Skin of body (tissue), 2 donors: ENCODE data around the gene CEP72. TPM values are rescaled to one million over a fixed set of nuclear protein-coding genes. Genes with fewer than 3 reads are reported as not detected.
"Not testable (repeated sequence)": the region's sequence is repeated elsewhere in the genome, so short reads cannot be mapped to it uniquely, and the experiment has no call there.

Experiments
- DNase-seq: peaks from one replicate; lab custom pipeline; 2025; lab: John Stamatoyannopoulos, UW
- total RNA-seq: library from RNA; depleted of rRNA; stranded (reverse); fragments of >200 nt; gene quantifications from one replicate; pipeline ENCODE4 v1.2.3, GENCODE V29; 2014

CEP72 gene, protein sequence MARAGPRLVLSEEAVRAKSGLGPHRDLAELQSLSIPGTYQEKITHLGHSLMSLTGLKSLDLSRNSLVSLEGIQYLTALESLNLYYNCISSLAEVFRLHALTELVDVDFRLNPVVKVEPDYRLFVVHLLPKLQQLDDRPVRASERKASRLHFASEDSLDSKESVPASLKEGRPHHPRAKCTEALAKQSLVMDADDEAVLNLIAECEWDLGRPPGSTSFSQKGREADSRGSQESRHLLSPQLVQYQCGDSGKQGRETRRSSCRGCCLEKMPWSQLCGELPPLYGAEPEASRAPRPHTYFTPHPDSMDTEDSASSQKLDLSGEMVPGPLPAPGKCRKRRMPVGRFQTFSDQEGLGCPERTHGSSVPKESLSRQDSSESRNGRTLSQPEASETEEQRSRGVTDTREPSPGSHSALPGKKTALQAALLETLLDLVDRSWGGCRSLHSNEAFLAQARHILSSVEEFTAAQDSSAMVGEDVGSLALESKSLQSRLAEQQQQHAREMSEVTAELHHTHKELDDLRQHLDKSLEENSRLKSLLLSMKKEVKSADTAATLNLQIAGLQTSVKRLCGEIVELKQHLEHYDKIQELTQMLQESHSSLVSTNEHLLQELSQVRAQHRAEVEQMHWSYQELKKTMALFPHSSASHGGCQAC
- total RNA-seq = 4.4 TPM

DNA sequence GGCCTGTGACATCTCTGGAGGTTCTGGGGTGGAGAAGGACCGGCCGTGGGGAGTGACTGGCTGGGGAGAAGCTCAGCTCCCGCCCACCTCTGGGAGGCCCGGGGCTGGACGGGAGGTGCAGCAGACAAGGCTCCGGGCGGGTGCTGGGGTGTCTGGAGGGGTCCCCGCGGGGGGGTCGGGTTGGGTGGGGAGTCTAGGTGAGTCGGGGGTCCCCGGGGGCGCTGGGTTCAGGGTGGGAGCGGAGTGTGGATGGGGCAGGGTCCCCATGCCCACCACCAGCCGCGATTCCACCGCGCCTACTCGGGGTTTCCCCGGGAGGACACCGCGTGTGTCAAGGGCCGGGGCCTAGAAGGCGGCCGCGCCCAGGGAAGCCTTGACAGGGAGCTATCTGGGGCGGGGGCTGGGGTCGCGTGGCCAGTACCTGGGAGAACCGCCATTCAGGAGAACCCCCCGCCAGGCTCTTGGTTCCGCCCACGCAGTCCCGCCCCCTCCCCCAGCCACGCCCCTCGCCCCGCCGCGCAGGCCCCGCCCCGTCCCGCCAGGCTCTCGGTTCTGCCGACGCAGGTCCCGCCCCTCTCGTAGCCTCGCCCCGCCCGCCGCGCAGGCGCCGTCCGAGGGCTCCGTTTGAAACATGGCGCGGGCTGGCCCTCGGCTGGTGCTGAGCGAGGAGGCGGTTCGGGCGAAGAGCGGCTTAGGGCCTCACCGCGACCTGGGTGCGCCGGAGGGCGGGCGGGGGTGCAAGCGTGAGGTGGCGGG is at the start of gene CEP72:
CEP72 (plus strand) TSS at position 610 of the 756 bp plus-strand sequence; CDS start at position 632, 22 bp downstream.
- DNase-seq = peak; percentile 84

DNA sequence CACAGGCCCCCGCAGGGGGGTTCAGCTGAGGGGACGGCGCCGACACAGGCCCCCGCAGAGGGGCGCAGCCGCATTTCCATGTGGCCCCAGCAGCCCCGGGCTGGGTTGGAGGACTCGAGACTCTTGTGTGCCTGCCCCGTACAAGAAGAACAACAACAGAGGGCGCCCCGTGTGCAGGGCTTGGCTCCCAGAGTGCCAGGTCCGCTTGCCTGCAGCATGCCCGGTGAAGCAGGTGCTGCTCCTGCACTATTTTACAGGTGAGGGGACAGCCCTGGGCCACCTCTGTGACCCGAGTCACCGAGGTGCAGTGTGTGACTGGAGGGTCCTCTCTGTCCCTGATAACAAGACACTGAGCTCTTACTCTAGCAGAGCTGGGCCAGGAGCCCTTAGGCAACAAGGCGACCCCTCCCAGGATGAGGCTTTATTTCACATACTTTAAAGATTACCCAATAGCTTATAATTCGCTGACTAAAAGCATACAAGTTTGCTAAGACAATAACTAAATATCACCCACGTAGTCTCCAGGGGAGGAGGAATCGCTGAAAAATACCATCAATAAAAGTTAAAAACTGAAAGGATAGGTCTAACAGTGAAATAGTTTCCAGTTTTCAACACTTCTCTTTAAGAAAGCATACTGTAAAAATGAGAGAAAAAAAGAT is 46.2 kb upstream of the CEP72 start:
- DNase-seq = peak; percentile 15

DNA sequence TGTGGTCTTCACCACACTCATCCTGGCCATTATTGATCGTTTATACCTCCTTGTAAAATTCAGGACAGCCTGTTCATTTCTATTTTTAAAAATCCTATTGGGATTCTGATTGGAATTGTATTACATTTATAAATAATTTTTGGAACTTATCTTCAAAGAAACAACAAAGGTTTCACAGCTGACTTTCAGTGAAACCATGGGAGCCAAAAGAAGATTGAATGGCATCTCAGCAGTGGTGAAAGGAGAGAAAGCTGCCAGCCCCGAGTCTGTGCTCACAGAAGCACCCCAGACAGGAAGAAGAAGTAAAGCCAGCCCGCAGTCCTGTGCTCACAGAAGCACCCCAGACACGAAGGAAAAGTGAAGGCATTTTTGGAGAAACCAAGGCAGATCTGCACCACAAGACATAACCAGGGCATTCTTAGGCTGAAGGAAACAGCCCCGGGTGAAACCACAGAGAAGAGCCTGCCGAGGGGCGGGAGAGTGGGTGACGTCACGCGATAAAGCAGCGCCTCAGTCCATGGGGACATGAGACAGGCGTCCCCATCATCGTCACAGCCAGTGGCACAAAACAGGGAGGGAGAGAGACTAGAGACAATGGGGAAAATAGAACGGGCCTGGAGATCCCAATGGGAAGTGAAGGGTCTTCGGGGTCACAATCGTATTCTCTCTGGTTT is 45.4 kb upstream of the CEP72 start:
- DNase-seq = no peak

DNA sequence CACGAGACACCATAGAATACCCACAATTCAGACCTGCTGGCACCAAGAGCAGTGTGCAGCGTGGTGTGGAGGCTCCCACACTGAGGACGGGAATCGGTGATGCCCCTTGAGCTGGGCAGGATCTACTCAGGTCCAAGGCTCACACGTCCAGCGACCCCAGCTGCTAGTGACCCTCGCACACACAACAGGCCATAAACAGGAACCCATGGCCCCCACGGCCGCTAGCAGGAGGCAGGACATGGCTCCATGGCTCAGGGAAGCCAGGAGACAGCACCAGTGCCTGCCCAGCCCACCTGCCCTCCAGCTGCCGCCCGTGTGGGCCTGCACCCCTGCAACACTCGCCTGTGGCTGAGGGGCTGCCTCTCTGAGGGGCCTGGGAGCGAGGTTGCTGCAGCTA is 44.5 kb upstream of the CEP72 start:
- no peak for DNase-seq

DNA sequence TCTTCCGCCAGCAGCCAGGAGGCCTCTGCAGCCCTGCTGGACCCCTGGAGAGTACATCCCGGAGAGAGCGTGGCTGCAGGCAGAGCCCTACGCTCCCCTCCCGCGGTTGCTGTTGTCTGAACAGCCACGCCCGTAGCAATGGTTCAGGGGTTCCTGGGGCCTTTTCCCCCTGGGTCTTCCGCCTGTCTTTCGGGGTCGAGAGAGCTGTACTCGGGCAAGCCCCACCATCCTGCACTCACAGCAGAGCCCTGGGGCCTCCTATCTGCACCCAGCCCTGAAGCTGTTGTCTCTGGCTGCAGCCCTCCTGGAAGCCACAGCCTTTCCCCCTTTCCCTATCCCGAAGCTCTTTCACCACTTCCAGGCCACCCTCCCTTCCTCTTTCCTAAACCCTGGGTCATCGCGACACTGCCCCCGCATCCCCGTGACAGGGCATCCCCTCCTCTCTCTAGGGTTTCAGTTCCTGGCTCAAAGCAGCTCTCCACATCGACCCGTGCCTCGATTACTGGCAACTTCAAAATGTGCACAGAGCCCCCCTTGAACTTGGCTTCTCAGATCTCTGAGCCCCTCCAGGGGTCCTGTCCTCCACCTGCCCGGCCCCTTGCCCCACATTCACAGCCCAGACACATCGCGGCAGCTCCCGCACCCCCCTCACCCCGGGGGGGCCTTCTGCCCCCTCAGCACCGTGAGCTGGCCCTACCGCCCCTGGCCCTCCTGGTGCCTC is 43.9 kb upstream of the CEP72 start:
- DNase-seq = no peak

DNA sequence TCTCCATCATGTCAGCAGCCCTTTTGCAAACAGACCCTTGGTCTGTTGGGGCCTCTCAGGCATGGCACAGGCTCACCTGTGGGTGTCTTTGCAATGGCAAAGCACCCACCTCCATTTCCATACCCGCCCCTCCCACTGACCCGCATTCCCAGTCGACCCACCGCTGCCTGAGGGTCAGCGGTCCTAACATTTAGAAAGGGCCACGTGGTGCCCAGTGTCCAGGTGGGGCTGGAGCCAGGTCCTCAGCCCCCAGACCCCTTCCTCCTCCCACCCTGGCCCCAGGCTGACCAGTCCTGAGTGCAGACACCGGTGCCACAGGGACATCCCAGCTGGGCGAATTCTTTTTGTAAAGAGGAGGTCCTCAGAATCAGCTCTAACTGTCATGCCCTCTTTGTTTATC is 43.3 kb upstream of the CEP72 start:
- no peak for DNase-seq

DNA sequence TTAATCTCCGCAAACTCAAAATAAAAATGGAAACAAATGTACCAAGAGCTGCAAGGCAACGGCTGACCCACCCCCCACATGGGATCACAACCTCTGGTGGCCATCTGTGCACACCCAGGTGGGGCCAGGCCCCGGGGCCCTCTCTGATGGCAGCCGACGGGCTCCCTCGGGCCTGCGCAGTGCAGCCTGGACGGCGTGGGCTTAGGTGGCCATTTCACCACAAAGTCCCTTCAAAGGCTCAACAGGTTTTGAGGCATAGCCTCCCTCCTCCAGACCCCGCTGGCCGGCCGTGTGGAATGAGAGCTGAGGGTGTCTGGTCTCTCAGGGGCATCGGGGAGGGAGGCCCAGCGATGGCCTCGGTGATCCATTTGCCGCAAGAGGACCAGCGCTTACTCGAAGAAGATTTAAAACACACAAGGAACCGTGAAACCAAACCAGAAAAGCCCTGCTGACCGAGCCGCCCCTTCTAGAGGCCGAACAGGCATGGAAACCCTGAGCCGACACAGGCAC is 42.7 kb upstream of the CEP72 start:
- no peak for DNase-seq

DNA sequence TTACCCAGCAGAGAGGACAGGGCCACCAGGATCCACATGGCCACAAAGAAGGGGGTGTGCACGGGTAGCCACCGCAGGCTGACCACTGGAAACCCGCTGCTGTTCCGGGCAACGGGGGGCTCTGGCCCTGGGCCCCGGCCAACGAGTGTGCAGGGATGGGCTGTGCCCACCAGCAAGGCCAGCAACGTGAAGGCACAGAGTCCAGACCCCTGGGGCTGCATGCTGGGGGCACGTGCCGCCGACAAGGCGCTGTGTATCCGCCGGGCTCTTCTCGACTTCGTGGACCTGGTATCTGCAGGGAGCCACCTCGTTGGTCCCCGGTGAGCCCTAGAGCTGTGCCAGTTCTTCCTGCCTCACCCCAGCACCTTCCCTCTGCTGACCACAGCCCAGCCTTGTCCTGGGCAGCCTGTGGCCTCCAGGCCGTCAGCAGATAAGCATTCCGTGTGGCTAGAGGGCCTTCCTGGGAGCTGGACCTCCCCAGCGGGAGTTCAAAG is 42.2 kb upstream of the CEP72 start:
- DNase-seq = no peak

DNA sequence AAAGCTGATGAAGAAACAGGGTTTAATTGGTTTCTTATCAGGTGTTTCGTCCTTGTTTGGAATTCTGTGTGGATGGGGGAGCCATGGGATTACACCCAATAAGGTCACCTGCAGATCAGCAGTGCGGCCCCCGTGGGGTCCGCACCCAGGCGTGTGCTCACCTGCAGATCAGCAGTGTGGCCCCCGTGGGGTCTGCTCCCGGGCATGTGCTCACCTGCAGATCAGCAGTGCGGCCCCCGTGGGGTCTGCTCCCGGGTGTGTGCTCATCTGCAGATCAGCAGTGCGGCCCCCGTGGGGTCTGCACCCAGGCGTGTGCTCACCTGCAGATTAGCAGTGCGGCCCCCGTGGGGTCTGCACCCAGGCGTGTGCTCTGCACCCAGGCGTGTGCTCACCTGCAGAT is 41.7 kb upstream of the CEP72 start:
- no peak for DNase-seq

DNA sequence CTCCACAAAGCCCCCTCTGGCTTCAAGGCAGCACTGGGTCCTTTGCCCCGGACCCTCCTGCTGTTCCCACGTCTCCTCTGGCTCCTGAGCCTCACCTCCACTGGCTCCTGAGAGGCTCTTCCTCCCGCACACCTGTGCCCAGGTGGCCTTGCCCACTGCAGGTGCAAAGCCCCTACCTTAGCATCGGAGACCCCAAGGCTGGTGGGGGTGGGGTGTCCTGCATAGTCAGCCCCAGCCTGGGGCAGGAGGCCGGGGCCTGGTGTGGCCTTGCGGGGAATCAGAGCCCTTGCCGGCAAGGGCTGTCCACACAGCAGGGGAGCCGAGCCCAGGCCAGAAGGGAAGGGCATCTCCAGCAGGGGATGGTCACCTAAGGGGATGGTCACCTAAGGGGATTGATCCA is 41.3 kb upstream of the CEP72 start:
- DNase-seq = no peak

DNA sequence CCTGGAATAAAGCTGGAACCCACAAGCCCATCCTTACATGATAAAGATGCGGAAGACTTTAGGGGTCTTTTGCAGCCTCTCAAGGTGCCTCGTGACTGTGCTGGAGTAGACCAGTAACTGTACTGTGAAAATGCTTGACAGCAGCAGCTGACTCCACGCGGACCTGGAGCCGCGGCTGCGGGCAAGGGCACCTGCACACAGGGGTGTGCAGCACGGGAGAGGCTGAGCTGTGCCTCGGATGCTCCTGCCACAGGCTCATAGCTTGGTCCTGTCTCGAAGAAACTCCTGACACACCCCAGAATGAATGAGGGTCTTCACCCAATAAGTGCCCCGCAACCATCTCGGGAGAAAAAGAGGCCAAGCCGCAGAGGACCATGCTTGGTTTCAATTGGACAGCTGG is 40.3 kb upstream of the CEP72 start:
- DNase-seq = no peak

DNA sequence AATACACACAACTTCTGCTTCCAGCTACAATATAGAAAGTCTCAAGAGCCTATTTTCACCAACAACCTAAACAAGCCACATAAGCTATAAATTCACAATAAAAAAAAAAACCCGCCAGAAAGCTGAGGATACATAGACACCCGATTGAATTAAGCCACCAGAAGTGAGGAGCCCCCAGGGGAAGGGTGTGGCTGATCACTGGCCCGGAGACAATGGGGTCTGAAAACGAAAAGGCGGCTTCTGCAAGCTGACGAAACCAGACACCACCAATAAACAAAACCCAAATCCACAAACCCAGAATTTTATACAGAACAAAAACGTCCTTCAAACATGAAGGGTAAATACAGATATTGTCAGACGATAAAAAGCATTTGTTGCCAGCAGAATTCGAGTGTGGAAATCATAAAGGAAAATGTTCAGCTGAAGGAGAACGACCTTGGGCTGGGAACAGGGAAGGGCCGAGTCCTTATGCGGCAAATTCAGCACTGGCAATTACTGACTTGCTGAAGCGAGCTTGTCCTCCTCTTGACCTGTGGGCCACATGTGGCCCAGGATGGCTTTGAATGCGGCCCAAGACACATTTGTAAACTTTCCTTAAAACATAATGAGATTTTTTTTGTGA is 39.6 kb upstream of the CEP72 start:
- no peak for DNase-seq

DNA sequence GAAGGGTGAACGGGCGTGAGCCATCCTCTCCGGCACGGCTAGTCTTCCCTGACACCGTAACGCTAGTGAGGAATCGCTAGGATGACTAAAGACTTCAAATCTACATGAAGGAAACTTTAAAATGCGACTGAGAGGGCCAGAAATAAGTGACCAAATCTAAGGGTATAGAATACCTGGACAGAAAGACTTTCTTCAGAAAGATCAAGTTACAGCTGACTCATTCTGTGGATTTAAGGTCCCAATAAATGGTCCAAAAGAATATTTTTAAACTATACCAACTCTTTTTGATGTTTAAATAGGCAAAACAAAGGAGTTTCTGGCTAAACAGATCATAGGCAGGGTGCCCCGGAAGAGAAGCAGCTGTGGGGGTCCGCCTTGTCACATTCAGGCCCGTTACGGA is 38.9 kb upstream of the CEP72 start:
- no peak for DNase-seq

DNA sequence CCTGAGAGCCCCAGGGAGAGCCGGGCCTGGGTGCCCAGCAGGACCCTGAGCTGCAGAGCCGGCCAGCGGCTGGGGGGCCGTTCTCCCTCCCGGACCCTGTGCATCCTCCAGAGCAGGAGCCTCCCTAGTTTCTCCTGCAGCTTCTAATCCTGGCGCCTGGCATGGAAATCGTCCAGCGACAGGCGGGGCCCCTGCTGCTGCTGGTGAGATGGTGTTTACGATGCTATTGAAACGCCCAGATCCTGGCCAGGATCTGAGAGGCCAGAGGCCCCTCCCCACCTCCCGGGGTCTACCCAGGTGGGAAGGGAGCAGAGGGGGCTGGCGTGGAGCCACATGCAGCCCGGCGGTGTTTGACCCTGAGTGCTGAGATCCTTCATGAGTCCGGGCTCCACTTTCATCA is 38.2 kb upstream of the CEP72 start:
- no peak for DNase-seq

DNA sequence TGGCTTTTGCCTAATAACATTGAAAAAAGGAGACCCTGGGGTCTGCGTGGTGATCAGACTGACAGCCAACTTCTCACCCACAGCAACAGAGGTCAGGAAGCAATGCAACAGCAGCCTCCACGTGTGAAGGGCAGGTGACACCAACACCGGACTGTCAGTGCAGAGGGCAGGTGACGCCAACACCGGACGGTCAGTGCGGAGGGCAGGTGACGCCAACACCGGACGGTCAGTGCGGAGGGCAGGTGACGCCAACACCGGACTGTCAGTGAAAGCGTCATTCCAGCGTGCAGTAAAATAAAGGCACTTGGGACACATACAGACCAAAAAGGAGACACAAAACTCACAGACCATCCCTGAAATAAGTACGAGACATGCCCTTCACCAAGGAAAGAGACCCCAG is 37.2 kb upstream of the CEP72 start:
- no peak for DNase-seq

DNA sequence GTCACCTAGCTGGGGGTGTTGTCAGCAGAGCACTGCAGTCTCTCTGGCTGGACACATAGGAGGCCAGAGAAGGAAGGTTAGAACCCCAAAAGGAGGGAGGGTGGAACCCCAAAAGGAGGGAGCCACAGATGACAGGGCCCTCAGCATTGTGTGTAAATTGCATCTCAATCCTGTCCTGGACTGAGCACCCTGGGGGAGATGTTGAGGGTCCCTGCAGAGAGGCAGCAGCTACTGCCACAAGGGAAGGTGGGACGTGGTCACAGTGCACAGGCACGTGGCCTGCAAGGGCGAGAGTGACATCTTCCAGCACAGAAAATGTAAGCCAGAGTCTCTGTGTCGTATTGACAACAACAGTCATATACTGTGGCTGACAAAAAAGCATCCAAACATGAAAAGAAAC is 36.5 kb upstream of the CEP72 start:
- no peak for DNase-seq

DNA sequence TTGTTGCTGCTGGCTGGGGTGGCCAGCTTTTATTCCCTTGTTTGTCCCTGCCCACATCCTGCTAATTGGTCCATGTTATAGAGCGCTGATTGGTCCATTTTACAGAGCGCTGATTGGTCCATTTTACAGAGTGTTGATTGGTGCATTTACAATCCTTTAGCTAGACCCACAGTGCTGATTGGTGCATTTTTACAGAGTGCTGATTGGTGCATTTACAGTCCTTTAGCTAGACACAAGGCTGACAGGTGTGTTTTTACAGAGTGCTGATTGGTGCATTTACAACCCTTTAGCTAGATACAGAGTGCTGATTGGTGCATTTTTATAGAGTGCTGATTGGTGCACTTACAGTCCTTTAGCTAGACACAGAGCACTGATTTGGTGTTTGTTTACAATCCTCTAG is 34.9 kb upstream of the CEP72 start:
- DNase-seq = not testable (repeated sequence)

DNA sequence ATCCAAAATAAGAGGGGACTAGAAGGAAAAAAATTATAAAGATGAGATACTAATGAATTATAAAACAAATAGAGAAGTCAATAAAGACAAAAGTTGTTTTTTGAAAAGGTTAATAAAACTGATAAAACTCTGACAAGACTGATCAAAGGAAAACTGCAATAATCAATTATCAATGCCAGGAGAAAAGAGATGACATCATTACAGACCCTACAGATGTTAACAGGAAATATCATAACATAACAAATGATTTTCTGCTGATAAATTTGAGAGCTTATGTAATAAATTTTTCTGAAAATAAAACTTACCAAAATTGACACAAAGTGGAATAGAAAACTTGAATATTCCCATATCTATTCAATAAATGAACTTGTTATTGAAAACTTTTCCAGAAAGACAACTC is 34.3 kb upstream of the CEP72 start:
- no peak for DNase-seq

DNA sequence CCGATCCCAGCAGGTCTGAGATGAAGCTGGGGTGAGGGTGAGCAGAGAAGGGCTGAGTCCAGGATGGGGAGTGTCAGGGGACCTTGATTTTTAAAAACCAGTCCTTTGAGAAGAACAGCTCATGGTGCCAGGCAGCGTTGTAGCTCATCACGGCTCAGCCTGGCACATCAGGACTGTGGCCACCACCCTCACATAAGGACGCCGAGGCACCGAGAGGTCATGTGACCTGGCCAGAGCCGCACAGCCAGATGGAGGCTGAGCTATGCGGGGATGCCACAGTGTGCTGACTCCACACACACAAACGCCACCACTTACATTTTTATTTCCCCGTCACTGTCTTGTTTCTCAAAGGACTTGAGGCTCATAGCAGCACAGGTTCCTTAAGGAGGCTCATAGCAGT is 32.9 kb upstream of the CEP72 start:
- DNase-seq = no peak
